ENCODE data around the gene TMEM18. TPM values are rescaled to one million over a fixed set of nuclear protein-coding genes. Genes with fewer than 3 reads are reported as not detected.

Gene TMEM18
- total RNA-seq, 1 donor from 2014 or later, result 19.3 TPM

GRCh38 chr2:637406-637776 is 39.8 kb downstream of the TMEM18 start:
- Mint-ChIP-seq H3K4me3 (ENCODE audit: low read depth) (no peak overlapping the region), H3K4me1 (ENCODE audit: low read depth) (peaks cover 6% of the 10 kb centered on the region), H3K27ac (no peak overlapping the region), H3K27me3 (peaks cover 13% of the 10 kb centered on the region), H3K9me3 (ENCODE audit: low read depth) (peaks cover 5% of the 10 kb centered on the region), H3K36me3 (ENCODE audit: insufficient read depth) (peaks cover 1% of the 10 kb centered on the region)
- DNase-seq (ENCODE audit: low spot score, unreplicated experiment), result no peak
- TF ChIP-seq CTCF (IDR thresholded peaks at IDR 0.05; ENCODE audit: unreplicated experiment), result no peak

- Mint-ChIP-seq H3K9me3 (ENCODE audit: low read depth) (peaks cover 5% of the 10 kb centered on the region), H3K36me3 (ENCODE audit: insufficient read depth) (peaks cover 1% of the 10 kb centered on the region)
These were observed 40.4 kb downstream of the TMEM18 start for GRCh38 chr2:636641-637405.

GRCh38 chr2:635687-636621 is 41.3 kb downstream of the TMEM18 start:
- no peak for DNase-seq (ENCODE audit: low spot score, unreplicated experiment)
- peaks cover 10% of the 10 kb centered on the region for H3K9me3 Mint-ChIP-seq (ENCODE audit: low read depth)
- H3K36me3 Mint-ChIP-seq (ENCODE audit: insufficient read depth), result peaks cover 1% of the 10 kb centered on the region
- peaks cover 6% of the 10 kb centered on the region for H3K27me3 Mint-ChIP-seq
- peaks cover 5% of the 10 kb centered on the region for H3K4me1 Mint-ChIP-seq (ENCODE audit: low read depth)
- H3K4me3 Mint-ChIP-seq (ENCODE audit: low read depth), result no peak overlapping the region
- TF ChIP-seq CTCF (IDR thresholded peaks at IDR 0.05; ENCODE audit: unreplicated experiment), result no peak
- no peak overlapping the region for H3K27ac Mint-ChIP-seq

More at GRCh38 chr2:636641-637405, 40.4 kb downstream of the TMEM18 start:
- peak; percentile 90 for TF ChIP-seq CTCF (IDR thresholded peaks at IDR 0.05; ENCODE audit: unreplicated experiment)
- peak overlapping the region; percentile 59 for H3K27ac Mint-ChIP-seq
- no peak overlapping the region for H3K4me3 Mint-ChIP-seq (ENCODE audit: low read depth)
- H3K27me3 Mint-ChIP-seq, result peaks cover 13% of the 10 kb centered on the region
- peaks cover 6% of the 10 kb centered on the region for H3K4me1 Mint-ChIP-seq (ENCODE audit: low read depth)
- peak; percentile 55 for DNase-seq (ENCODE audit: low spot score, unreplicated experiment)

GRCh38 chr2:634636-635388 is 42.4 kb downstream of the TMEM18 start:
- TF ChIP-seq CTCF (IDR thresholded peaks at IDR 0.05; ENCODE audit: unreplicated experiment), result no peak
- H3K4me1 Mint-ChIP-seq (ENCODE audit: low read depth), result peaks cover 5% of the 10 kb centered on the region
- no peak overlapping the region for H3K27ac Mint-ChIP-seq
- DNase-seq (ENCODE audit: low spot score, unreplicated experiment), result no peak
- H3K4me3 Mint-ChIP-seq (ENCODE audit: low read depth), result no peak overlapping the region
- peaks cover 10% of the 10 kb centered on the region for H3K9me3 Mint-ChIP-seq (ENCODE audit: low read depth)
- peaks cover 6% of the 10 kb centered on the region for H3K27me3 Mint-ChIP-seq
- H3K36me3 Mint-ChIP-seq (ENCODE audit: insufficient read depth), result peaks cover 1% of the 10 kb centered on the region

- H3K27ac Mint-ChIP-seq, result no peak overlapping the region
- H3K27me3 Mint-ChIP-seq, result peaks cover 6% of the 10 kb centered on the region
- DNase-seq (ENCODE audit: low spot score, unreplicated experiment), result no peak
- peaks cover 1% of the 10 kb centered on the region for H3K36me3 Mint-ChIP-seq (ENCODE audit: insufficient read depth)
- H3K4me1 Mint-ChIP-seq (ENCODE audit: low read depth), result peaks cover 5% of the 10 kb centered on the region
- TF ChIP-seq CTCF (IDR thresholded peaks at IDR 0.05; ENCODE audit: unreplicated experiment), result no peak
- no peak overlapping the region for H3K4me3 Mint-ChIP-seq (ENCODE audit: low read depth)
- H3K9me3 Mint-ChIP-seq (ENCODE audit: low read depth), result peaks cover 10% of the 10 kb centered on the region
These were observed 43.2 kb downstream of the TMEM18 start for GRCh38 chr2:634041-634440.

Measured in progenitor cell of endocrine pancreas (in vitro differentiated cells).